ENCODE measurements around the gene SRI.

- TF ChIP-seq, protein P1, sequence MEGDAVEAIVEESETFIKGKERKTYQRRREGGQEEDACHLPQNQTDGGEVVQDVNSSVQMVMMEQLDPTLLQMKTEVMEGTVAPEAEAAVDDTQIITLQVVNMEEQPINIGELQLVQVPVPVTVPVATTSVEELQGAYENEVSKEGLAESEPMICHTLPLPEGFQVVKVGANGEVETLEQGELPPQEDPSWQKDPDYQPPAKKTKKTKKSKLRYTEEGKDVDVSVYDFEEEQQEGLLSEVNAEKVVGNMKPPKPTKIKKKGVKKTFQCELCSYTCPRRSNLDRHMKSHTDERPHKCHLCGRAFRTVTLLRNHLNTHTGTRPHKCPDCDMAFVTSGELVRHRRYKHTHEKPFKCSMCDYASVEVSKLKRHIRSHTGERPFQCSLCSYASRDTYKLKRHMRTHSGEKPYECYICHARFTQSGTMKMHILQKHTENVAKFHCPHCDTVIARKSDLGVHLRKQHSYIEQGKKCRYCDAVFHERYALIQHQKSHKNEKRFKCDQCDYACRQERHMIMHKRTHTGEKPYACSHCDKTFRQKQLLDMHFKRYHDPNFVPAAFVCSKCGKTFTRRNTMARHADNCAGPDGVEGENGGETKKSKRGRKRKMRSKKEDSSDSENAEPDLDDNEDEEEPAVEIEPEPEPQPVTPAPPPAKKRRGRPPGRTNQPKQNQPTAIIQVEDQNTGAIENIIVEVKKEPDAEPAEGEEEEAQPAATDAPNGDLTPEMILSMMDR (IDR thresholded peaks at IDR 0.05) = no peak
- TF ChIP-seq POLR2AphosphoS5 (IDR thresholded peaks at IDR 0.05; ENCODE audit: low read depth, low read length) (no peak), REST (IDR thresholded peaks at IDR 0.05; ENCODE audit: insufficient read depth in 1 of 2, low read depth in 2 of 2, low read length in 1 of 2) (no peak)
Measured at GRCh38 chr7:88256906-88257305, 37.1 kb upstream of the SRI start.

All from Panc1 (cell line).